NCI-H2081 (cell line): ENCODE measurements around the gene SMAD9.
"Not testable (repeated sequence)": the region's sequence is repeated elsewhere in the genome, so short reads cannot be mapped to it uniquely, and the experiment has no call there.

ENCODE experiments used
- DNase-seq, 2 experiments: peaks; one replicate each; lab custom pipeline; 2025; lab: John Stamatoyannopoulos, UW

SMAD9 gene

DNA sequence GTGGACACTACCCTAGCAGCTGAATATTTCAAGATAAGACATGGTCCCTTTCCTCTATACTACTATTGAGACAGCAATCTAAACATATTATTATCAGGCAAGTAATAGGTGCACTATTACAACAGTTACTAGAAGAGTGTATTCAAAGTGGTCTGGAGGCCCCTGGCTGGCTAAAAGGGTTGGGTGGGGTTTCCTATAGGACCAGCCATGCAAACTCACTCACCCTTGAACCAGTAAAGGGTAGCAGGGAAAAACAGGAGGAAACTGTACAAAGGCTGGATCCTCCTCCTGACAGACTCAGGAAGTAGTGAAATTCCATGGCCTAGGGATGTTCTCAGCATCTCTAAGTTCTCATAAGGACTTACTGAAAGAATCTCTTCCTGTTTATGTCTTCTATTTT is 7.7 kb downstream of the SMAD9 start:
- peak in 1 of 2 experiments; percentile 27 for DNase-seq

DNA sequence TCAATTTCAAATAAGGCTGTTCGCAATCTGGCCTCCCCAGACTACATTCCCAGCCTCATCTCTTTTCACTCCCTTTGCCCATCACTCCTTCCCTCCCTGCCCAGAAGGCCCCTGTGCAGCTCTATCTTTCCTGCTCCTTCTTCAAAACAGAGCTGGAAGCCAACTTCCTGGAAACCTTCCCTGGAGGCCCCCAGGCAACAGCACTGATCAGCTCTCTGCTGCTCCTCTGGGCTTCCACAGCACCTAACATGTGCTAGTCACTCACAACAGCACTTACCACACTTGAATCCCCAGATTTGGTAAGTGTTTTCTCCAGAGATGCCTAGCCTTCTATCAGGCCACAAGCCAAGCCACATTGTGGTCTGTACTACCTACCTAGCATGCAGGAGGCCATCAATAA is 9.5 kb downstream of the SMAD9 start:
- DNase-seq: no peak

DNA sequence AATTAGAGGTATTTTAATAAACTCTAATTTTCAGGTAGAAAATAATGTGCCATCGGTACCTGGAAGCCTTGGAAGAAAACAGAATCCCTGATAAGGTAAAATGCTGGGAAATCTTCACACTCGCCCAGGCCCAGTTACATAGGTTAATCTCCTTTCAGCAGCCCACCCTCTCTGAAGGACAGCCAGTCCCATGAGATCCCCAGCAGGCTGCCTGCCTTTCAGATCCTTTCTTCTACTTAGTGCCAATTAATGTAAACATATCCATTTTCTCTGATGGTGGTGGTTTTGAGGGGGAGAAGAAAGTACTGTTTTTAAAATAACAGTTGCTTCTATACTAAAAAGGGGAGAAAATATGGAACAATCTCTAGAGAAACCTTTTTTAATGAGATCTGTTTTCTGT is 12.2 kb downstream of the SMAD9 start:
- peak; percentile 16 to 24 for DNase-seq

DNA sequence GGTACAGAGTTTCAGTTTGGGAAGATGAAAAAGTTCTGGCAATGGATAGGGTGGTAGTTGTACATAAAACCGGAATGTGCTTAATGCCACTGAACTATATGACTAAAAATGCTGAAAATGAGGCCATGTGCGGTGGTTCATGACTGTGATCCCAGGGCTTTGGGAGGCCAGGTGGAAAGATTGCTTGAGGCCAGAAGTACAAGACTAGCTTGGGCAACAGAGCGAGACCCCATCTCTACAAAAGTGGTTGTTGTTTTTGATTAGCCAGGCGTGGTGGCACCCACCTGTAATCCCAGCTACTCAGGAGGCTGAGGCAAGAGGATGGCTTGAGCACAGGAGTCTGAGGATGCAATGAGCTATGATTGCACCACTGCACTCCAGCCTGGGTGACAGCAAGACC is 12.8 kb downstream of the SMAD9 start:
- DNase-seq: no peak

DNA sequence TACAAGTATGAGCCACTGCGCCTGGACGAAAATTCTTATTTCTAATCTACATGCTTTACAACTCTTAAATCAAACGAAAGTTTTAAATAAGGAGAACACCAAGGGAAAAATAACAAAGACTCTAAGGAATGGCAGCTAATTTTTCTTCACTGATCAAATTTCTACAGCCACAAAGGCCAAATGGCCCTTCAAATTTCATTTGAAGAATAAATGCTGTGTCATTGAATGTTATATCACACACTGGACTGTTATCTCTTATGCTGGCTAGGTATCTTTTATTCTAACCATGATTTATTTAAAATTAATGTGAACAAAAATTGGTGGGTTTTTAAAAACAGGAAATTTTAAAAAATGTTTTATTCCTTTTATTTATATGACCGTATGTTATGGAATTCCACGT is 14.1 kb downstream of the SMAD9 start:
- DNase-seq: no peak

DNA sequence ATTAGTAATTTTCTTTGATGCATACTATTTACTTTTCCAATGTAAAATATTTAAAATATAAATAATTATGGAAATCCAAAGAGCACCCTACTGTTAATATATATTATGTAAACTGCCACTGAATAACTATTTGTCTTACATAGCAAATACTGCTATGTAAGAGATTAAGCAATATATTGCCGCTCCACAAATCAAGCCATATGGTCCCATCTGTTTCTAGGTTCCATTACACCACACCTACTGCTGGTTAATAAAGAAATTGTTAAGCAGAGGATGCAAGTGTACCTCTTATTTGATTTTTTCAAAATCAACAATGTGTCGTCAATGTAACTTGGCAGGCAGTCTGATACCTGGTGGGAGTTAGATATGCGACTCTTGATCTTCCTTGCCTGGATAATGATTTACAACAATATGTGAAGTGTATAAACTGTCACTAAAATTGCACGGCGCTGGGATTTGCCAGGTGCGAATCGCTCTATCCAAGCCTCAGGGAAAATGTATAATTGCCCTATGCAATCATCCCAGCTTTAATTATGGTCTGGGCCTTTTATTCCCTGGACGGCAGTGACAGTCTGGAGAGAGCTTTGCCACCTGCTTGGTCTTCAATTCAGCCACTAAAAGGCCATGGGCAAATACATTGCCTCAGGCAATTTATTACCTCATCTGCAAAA is 16.0 kb downstream of the SMAD9 start:
- DNase-seq: peak; percentile 95 to 99

DNA sequence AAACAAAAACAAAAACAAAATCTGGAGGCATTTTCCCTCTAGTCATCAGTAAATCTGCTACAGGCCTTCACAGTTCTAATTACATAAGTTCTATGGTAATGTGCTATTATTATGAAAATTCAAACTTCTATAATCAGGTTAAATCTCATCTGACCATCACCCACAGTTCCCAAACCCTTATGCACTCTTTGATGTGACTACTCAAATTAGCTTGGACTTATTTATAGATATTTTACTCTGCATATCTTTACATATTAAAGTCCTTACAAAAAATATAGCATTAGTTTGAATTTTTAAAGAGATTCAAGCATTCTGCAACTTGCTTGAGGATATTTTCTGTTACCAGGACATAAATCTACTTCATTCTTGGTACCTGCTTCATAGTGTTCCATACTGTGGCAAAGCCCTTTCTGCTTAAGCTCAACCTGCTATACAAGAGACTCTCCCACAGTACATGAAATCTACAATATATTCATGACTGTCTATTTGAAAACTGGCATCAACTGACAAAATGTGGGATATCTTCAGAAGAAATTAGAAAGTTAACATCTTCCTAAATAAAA is 22.9 kb downstream of the SMAD9 start:
- DNase-seq: no peak

DNA sequence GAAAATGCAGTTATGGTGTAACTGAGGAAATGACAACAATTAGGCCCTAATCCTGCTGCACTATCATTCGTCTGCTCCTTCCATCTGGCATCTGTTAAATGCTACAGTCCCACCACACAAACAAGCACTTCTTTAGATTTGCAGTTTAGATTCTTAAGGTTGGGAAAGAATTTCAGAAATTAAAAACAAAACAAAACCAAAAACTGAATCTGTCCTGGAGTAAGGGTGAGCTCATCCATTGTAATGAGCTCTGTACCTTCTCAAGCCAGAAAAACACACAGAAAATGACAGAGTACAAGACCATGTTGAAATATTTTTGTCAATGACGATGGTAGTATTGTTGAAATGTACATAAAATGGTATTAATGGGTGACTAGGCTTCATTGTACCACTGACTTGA is 28.3 kb downstream of the SMAD9 start:
- DNase-seq: no peak

DNA sequence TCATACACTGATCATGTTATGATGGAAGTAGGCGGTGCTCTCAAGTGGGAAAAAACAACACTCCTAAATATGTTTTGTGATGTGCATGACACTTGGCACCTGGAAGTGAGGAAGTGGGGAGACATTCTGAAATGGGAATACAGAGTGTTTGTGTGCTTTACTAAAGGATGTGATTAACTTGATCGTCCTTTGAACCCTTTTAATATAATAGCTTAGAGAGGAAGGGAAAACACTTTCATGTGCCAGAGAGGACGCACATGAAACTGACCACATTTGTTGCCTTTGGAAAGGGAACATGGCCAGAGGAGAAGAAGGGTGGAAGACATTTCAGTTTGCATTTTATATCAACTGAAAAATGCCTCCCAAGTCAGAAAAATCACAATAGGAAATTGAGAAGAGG is 31.4 kb downstream of the SMAD9 start:
- peak in 1 of 2 experiments; percentile 56 for DNase-seq

DNA sequence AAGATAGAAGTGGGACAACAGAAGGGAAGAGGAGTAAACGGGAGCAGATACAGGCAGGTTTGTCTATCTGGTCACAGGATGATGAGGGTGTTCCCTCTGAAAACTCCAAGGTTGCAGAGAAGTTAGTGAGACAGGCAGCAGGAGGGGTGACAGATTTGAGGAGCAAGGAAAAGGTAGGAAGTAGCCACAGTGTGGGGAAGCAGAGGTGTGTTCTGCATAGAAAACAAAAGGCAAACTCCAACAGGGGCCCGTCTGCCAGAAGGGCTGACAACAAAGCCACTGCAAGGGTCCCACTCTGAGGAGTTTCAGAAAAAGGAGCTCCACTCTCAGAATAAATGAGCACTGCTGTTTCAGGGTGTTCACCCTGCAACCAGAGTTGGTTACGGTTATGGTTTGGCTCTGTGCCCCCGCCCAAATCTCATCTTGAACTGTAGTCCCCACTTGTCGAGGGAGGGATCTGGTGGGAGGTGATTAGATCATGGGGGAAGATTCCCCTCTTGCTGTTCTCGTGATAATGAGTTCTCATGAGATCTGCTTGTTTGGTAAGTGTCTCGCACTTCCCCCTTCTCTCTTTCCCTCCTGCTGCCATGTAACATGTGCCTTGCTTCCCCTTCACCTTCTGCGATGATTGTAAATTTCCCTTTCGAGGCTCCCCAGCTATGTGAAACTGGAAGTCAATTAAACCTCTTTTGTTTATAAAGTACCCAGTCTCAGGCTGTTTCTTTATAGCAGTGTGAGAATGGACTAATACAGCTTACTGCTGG is 32.1 kb downstream of the SMAD9 start:
- no peak for DNase-seq

DNA sequence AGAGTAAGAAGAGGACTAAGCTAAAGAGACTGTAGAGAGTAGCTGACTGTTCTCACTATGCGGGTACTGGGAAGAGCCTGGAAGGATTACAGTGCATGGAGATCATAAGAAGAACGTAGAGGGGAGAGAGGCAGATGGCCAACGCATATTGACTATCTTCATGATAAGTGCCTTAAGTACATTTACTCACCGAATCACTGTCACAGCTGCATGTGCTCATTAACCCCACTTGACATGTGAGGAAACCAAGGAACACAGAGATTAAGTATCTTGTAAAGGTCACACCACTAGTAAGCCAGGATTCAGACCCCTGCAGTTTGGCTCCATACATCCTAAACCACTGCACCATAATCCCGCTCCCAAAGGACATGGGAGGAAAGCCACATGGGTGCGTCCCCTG is 34.1 kb downstream of the SMAD9 start:
- DNase-seq: no peak

DNA sequence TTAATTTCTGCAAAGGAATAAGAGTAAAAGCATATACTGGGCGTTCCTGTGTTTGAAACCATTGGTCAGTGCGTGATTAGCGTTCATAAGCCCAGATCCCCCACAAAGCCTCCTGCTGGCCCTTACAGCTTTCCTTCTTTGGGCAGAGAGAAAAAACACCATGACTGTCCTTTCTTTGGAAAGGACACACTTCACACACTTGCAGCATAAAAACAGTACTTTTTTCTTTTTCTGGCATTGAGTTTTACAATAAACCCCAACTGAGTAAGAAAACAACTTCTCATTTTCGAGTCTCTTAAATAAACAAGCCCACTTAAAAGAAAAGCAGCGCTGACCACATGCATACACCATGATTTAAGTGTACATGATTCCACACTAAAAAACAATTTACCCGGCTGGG is 35.8 kb downstream of the SMAD9 start:
- DNase-seq: no peak

DNA sequence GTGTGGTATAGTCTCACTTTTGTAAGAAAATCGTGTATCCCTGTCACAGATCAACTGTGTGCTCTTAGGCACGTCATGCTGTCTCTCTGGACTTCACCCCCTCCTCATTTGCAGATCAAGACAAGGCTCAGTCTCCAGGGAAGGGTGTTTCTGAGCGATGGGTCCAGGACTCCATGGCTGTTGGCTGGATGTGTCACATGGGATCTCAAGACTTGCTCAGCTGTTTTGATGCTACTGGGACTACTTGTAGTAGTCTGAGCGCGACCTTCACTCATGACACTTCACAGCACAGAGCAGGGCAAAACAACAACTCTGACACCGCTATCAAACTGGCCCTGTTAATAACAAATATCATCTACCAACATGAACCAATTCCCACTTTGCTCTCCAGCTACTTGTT is 36.2 kb downstream of the SMAD9 start:
- no peak for DNase-seq

DNA sequence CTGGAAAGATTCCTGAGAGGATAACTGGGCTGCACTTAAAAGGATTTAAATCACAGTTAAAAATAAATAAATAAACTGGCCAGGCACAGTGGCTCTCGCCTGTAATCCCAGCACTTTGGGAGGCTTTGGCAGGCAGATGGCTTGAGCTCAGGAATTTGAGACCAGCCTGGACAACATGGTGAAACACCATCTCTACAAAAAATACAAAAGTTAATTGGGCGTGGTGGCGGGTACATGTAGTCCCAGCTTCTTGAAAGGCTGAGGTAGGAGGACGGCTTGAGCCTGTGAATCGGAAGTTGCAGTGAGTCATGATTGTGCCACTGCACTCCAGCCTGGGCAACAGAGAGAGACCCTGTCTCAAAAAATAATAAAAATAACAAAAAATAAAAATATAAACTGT is 36.6 kb downstream of the SMAD9 start:
- not testable (repeated sequence) for DNase-seq

DNA sequence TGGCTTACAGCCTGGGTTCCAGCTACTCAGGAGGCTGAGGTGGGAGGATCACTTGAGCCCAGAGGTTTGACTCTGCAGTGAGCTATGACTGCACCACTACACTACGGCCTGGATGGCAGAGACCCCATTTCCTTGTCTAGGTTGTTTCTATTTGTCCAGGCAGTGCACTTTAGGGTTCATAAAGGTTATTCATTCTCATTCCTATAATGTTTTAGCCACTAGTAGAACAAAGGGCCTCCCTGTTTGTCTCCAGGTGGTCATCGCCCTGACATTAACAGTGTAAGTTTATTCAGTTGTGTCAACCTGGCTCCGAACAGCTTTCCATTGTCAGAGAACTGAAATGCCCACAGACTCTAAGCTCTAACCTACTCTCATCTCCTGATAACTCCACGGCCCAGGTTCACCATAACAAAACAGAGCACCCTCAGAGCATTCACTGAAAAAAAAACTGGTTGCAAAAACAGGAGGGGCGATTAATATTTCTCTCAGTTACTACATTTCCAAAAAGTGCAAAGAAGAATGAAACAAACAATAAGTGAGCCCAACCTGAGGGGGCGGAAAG is 37.1 kb downstream of the SMAD9 start:
- peak in 1 of 2 experiments; percentile 17 for DNase-seq

DNA sequence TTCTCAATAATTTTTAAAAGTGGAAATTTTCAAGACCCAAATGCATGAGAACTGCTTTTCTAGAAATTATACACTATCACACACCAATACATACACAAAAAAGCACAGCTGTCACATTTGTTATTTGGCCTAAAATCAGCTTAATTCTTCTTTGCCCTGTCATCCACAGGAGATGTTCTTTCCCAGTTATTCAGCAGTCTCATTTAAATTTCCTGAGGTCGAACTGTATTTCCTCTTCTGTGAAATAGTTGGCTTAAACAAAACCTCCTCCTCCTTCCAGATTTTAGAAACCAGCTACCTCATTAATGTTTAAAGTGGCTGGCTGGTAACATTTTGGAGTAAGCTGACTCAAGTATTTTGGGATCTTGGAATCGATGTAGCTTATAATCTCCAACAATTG is 39.1 kb downstream of the SMAD9 start:
- DNase-seq: no peak

DNA sequence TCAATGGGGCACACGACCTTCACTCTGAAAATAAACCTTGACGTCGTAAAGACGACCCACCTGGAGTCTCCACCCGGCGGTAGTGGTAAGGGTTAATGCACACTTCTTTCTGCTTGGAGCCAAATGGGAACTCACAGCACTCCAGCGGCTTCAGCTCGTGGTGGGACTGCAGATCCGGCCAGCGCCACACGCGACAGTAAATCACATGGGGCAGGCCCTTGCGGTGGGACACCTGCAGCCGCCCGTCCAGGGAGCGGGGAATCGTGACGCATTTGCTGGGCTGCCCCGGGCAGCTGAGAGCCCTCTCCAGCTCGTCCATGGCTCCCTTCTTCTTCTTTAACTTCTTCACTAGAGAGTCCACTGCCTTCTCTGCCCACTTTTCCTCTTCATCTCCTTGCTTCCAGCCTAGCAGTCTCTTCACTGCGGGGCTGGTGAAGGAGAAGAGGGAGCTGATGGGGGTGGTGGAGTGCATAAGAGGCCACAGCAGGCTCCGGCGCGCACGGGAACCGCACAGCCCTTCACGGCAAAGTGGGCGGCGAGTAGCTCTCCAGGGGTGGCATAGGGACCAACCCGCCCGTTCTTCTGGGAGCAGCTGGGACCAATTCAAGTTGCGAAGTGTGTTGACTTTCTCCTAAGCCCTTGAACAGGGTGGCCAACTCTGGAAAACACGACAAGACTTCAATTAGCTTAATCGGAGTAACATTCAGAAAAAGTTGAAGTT is 40.7 kb downstream of the SMAD9 start:
- no peak for DNase-seq

DNA sequence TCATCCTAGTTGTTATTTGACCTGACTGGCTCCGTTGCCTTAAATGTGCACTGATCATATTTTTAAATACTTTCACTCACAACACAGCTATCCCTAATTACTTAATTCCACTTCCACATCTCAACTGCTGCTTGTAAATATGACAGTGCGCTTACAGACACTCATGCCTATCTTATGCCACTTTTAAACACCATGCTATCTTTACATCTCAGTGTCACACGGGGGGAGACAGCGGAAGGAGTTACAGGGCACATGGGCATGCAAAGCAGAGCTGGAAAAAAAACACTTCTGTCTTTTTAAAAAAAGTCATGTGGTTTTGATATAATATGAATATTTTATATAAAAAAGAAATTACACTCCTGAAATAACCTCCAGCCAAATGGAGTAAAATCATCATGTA is 44.1 kb downstream of the SMAD9 start:
- no peak for DNase-seq

DNA sequence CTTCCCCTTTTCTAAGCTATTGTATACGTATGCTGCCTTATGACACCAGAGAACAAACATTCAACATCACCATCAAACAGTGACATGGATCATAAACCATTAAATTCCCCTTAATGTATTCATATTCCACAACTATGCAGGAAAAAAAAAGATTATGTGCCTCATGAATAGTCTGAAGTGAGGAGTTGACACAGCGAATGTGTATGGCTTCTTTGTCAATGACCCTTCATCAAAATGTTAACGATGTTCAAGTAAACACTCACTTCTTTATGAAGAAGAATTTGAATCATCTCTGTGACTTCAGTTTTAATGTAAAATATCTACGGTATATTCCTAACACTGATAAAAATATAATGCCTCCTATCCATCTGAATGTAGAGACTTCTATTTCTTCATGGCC is 44.6 kb downstream of the SMAD9 start:
- DNase-seq: no peak

DNA sequence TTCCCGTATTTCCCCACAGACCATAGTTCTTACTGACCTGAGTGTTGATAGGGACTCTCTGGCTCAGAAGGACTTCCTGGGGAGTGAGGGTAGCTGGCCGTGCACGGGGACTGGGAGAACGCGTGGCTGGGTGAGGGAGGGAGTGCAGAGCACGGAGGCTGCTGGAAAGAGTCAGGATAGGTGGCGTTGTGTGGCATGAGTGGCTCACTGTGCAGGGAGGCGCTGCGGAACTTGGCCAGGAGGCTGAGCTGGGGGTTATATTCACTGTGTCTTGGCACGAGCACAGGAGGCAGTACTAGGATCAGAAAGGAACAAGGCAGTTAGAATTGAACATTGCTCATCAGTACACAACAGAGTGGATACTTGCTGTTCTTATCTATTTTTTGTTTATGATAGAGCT is 47.4 kb downstream of the SMAD9 start:
- DNase-seq: peak; percentile 33 to 53

DNA sequence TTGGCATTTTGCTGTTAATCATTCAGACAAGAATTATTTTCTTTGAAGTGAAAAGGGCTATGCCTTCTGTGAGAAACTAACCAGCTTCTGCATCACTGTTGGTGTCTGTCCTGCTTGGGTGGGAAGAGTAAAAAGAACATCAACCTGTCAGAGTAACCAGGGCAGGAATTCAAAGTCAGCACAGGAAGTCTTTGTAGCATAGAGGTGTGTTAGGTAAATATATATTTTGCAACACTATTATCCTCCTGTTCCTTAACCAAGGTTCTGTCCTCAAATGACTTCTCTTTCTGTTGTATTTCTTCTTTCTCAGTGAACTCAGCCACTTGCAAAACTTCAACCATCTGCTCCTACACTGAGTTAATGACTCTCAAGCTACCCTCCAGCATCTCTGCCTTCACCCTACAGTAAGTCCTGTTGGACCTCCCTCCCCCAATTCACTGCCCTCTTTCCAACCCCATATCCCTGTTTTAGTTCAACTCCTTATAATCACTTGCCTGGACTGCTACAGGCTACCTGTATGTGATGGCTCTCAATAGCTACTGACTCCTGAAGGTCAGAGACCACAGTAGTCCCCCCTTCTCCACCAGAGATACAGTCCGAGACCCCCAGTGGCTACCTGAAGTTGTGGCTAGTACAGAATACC is 49.9 kb downstream of the SMAD9 start:
- no peak for DNase-seq

DNA sequence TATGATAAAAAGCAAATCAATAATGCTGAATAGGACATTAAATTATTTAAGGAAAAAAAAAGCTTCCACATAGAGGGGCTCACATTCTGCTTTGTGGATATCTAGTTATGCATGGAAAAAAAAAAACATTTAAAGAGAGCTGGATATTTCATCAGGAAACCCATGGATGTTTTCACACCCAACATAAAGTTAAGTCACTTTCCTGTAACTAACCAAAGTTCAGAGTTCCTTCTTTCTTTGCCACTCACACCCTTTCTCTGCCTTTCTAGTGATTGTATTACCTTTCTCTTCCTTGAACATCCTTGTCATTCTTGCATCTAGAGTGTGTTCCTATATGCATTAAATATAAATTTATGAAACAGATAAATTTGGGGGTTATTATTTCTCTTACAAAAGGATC is 53.8 kb downstream of the SMAD9 start:
- no peak for DNase-seq
